GM21576 (cell line): ENCODE data around the gene MAP3K6.
A peak's percentile ranks its signal among the peaks of the same experiment; 100 is the strongest.

Experiments used
- ATAC-seq: cut with Tn5 transposase; IDR thresholded peaks from one replicate; pipeline ENCODE4 v1.9.1; 2021; ENCODE audit warnings: mild to moderate bottlenecking, moderate library complexity; ENCODE audit not compliant: unreplicated experiment

MAP3K6 gene

DNA sequence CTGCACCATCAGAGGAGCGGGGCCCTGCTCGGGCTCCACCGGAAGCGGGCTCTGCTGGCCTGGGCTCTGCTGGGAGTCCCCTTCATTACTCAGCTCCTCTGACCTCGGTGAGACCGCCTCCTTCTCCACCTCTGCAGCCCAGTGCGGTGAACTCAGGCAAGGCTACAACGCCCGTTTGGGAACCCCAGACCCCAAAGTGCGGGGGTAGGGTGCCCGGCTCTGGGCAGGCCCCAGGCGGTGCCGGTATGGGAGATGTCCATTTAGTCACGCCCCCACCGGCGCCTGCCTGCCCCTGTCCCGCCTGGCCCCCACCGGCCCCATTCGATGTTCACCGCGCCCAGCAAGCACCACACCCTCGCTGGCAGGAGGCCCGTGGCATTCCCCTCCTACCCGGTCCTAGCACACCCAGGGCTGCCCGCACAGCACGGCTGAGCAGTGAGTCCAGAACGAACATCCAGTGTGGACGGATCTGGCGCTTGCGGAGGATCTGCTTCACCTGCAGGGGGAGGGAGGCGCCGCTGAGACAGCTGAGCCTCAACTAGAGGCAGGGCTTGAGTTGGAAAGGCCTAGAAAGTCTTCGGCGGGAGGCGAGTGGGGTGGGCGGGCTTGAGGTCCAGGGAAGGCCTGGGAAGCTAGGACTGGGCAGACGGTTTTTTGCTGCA is 10.0 kb downstream of the MAP3K6 start:
- ATAC-seq = no peak

DNA sequence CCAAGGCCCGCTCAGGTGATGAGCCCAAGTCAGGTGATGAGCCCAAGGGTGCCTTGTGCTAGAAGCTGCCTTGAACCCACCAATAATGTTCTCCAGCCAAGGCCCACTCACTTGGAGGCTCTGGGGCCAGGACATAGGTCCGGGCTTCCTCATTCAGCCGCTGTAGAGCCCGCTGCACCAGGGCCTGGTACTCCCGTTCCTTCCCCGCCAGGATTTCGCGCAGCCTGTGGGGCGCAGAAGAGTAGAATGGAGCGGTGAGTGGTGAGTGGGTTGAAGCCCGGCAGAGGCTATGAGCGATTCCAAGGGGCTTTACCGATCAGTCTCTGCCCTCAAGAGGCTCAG is 10.5 kb downstream of the MAP3K6 start:
- no peak for ATAC-seq

DNA sequence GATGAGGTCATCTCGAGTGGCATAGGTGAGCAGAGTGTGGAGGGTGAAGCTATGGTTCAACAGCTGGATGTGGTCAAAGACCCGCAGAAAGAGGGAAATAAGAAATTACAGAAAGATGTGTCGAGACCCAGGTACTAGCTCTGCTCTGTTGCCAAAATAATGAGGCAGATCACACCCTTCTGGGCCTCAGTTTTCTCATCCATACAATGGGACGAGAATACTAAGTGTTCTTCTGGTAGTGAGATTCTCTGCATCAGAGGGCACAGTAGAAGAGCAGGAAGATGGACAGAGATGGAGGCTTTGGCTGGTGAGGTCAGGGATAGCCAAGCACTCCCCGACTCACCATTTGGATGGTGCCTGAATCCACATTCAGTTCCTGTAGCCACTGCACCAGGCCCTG is 11.1 kb downstream of the MAP3K6 start:
- no peak for ATAC-seq

DNA sequence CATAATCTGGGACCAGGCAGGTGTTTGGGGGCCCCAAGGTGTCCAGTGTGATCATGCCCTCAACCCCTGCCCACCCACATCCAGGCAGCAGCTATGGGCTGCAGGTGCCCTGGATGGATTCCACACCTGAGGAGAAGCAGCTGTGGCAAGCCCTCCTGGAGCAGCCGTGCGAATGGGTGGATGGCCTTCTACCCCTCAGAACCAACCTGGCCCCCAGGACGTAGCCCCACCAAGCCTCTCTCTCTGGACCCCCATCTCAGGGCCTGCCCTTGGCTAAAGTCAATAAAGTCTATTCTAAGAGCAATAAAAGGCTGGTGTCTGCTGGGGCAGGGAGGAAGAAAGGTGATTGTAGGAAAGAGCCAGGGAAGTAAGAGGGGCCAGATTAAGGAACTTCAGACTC is 13.1 kb downstream of the MAP3K6 start:
- no peak for ATAC-seq

DNA sequence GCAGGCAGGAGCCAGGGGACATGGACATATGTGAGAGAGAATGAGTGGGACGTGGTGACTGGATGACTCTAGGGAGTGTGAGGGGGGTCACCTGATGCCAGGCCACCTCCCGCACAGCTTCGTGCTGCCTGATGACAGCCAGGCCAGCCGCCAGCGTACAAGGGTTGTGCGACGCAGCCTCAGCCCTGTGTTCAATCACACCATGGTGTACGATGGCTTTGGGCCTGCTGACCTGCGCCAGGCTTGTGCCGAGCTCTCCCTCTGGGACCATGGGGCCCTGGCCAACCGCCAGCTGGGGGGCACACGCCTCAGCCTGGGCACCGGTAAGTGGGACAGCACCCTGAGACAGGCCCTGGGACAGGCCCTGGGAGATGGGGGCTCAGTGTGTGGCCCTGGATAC is 13.6 kb downstream of the MAP3K6 start:
- ATAC-seq = no peak

DNA sequence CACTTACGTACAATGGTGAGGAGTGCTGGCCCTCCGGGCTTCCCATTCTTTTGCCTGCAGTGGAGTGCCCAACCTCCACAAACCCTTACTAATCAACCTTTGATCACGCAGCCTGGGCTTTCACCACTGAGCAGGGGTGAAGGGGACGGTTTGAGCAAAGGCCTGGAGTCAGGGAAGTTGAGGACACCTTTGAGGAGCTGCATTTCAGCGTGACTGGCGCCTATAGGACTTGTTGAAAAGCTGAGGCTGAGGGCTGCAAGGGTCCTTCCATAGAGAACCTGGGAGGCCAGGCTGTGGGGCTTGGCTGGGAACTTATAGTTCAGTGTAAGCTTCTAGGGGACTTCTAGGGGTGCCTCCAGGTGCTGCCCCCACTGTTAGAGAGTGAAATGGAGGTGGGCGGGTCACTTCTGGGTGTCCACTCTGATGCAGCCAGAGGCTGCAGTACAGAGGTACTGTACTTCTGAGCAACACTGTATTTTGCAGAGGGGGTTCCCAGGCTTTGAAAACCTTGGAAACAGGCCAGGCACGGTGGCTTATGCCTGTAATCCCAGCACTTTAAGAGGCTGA is 15.1 kb downstream of the MAP3K6 start:
- no peak for ATAC-seq

DNA sequence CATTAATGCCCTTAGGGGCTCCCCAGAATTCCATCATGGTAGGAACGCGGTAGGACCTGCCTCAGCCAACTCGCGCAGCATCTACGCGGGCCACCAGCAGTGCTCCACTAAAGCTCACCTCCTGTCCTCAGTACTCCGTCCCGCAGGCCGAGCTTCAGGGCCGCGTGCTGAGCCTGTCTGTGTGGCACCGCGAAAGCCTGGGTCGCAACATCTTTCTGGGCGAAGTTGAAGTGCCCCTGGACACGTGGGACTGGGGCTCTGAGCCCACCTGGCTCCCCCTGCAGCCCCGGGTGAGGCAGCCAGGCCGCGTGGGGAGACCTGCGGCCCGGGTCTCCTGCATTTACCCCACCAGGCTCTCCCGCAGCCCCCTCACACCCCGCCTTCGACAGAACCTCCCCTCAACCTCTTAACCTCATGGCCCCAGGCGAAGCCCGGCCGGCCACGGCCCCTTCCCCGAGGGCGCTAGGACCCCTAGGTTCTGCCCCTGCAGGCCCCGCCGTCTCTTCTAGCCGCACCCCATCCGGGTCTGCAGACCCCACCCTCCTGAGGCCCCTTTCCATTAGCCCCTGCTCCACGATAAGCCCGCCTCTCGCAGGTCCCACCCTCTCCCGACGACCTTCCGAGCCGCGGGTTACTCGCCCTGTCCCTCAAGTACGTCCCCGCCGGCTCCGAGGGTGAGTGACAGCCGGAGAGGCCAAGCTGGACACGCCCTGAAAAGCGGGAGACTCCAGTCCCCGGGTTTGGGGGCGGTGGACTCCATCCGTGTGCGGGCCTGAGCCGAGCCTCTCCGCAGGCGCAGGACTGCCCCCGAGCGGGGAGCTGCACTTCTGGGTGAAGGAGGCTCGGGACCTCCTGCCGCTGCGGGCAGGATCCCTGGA is 15.9 kb downstream of the MAP3K6 start:
- no peak for ATAC-seq

DNA sequence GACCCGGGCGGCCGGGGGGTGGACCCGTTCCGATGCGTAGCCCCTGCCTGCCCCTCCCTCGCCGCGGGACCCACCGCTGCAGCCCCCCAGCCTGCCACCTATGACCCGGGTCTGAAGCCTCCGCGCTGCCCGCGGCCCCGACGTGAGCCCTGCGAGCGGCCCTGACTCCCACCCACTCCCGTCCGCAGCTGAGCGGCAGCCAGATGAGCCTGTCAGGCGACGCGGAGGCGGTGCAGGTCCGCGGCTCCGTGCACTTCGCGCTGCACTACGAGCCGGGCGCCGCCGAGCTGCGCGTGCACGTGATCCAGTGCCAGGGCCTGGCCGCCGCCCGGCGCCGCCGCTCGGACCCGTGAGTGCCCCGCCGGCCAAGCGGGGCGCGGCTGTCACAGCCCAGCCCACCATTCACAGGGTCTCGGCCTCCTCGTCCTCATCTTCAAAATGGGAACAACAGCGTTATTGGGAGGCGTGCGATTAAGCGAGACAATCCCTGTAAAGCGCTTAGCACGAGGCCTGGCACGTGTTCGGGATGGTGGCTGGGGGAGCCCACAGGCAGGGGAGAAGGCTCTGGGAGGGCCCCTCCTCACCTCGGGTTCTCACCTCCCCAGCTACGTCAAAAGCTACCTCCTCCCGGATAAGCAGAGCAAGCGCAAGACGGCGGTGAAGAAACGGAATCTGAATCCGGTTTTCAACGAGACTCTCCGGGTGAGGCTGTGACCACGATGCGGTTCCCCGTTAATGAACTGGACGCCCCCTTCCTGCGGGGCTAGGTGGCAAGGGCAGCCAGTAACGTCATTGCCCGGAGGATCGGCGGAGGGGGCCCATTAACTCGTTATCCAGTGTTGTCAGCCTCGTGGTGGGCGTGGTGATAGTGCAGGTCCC is 16.7 kb downstream of the MAP3K6 start:
- no peak for ATAC-seq

DNA sequence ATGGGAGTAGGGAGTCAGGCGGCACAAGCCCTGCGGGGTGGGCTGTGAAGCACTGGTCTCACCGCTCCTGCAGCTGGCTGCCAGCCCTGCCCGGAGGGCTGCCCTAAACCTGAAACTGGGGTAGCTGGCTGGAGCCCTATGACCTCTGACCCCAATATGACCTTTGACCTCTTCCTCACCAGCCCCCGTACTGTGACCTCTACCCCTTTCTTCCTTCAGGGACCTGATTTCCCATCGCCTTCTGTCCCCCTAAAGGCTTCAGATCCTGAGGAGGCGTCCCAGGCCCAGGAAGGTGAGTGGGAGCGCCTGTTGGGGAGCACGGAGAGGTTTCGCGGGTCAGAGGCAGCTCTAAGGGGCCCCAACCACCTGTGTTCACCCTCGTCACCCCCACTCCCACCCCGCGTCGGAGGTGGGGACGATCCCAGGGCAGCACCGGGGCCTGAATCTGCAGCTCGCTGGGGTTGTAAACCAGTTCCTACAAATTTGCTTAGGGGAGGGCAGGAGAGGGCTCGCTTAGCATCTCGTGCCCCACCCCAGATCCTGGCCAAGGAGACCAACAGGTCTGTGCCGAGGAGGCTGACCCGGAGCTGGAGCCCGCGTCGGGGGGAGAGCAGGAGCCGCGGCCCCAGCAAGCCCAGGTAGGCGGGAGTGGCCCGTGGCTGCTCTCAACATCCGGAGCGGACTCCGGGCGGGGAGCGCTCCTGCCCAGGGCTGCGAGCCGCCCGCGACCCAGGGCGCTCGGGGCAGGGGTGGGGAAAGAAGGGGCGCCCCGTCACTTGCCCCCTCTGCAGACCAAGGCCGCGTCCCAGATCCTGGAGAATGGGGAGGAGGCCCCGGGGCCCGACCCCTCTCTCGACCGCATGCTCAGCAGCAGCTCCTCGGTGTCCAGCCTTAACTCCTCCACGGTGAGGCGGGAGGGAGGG is 17.6 kb downstream of the MAP3K6 start:
- ATAC-seq = no peak

DNA sequence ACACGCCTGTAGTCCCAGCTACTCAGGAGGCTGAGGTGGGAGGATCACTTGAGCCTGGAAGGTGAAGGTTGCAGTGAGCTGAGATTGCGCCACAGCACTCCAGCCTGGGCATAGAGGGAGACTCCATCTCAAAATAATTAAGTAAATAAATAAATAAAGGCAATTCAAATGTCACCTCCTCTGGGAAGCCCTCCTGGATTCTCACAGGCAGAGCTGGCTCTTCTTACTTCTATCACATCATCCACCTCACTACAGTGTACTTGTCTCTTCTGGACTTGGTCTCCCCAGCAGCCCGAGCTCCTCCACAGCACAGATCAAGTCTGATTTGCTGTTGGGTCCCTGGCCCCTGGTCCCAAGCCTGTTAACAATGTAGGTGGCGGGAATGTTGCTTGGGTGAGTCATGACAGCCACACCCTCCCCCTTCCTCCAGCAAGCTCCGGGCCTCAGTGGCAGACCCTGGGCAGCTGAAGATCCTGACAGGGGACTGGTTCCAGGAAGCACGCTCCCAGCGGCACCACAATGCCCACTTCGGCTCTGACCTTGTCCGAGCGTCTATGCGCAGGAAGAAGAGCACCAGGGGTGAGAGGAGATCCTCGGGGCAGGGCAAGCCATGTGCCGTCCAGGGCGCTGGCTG is 19.7 kb downstream of the MAP3K6 start:
- no peak for ATAC-seq

DNA sequence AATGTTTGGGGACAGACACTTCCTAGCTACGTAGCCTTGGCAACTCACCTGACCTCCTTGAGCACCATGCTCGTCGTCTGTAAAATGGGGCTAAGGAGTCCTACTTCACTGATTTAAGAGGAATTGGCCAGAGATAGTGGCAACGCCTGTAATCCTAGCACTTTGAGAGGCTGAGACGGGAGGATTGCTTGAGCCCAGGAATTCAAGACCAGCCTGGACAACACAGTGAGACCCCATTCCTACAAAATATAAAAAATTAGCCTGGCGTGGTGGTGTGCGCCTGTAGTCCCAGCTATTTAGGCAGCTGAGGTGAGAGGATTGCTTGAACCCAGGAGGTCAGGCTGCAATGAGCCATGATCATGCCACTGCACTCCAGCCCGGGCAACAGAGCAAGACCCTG is 20.4 kb downstream of the MAP3K6 start:
- no peak for ATAC-seq

DNA sequence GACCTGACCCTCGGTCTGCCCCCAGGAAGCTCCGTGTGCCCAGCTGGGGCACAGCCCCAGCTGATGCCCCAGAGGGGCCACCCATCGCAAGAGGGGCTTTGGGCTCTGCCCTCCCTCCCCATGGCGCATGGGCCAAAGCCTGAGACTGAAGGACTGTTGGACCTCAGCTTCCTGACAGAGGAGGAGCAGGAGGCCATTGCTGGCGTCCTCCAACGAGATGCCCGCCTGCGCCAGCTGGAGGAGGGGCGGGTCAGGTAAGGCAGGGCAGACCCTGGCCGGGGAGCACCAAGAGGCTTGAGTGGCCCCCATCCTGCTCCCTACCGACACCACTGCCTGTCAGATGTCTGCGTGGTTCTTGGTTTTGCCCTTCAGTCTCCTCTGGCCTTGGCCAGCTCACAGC is 21.5 kb downstream of the MAP3K6 start:
- ATAC-seq = no peak

DNA sequence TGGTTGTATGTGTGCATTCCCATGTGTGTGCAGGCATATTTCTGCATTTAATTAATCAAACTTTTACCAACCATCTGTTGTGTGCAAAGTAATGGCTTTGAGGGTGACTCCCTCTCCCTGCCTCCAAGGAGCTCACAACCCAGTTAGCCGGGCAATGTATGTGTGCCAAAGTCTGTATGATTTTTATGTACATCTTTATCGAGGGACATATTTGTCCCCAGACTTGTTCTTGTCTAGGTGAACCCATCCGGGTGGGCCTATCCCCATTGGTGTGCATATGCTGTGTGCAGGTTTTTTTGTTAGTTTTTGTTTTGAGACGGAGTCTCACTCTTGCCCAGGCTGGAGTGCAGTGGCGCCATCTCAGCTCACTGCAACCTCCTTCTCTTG is 23.1 kb downstream of the MAP3K6 start:
- no peak for ATAC-seq

DNA sequence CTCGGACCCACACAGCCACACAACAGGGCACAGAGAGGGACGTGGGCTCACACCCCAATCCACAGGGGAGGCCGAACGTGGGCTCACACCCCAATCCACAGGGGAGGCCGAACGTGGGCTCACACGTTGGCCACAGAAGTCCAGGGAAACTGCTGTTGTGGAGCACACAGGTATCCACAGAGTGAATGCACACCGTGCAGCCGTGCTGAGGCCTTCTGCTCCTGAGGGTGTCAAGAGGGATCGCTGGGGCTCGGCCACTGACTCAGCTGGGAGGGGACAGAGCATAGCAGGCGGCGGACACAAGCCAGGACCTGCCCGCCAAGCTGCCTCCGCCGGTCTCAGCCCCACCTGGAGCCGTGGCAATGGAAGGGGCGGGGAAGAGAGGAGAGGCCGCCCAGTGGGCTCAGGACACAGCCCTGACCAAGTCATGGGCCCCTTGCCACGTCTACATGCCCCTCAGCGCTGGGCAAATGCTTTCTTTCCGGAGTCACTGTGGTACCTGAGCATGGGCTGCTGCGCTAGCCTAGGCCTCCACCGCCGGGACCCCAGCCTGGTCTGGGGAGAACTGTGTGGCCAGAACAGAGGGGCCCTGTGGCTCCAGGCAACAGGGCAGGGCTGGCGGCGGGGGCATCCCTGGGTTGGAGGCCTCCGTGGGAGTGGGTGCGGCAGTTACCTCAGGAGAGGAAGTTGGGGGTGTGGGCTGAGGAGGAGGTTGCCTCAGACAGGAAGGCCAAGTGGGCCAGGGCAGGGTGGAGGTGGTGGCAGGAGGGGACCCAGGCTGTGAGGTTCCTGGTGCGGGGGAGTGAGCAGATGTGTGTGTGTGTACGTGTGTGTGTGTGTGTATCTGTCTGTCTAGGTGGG is 23.8 kb downstream of the MAP3K6 start:
- peak; percentile 32 for ATAC-seq

DNA sequence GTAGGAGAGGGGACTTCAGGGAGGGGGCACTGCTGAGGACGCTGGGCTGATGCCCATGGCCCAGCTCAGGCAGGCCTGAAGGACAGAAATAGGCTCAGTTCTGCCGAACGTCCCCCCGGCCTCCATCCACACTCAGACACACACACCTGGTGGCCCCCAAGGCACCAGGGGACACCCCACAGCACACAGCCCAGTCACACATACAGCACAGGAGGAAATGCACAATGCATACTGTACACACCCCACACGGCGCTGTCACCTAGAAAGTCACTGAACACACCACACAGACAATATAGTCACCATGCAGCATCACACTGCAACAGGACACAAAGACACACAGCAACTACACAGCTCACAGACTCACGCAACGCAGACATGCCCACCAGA is 24.4 kb downstream of the MAP3K6 start:
- peak; percentile 14 for ATAC-seq

DNA sequence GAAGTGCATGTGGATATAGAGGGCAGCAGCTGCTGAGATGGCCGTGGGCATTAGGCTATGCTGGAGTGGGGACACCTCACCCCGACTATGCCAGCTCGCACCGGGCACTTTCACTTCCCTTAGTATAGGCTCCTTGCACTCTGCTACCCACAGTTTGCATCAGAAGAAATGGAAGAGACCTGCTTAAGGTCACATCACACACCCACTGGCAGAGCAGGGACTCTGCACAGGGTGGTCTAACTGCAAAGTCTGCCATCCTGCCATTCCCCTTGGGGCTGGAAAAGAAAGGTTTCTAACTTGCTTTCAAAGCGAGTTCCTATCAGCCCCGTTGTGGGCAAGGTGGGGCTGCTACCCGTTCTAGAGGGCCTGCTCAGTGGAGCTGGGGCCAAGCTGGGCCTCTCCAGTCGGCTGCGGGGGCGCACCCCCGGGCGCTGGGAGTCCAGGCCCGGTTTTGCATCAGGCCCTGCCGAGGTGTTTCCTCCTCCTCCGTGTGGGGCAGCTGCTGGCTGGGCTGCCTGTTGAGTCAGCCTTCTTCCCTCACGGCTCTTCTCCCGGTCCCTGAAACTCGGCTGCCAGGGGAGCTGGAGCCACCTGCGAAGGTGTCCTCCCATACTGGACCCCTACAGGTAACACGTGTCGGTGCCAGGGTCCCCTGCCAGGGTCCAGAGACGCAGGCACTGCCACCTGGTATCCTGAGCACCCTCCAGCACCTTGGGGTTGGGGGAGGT is 25.1 kb downstream of the MAP3K6 start, which contains the start of gene SYTL1:
Gene SYTL1 (plus strand): TSS at position 498 of the 728 bp plus-strand sequence. CDS start 3,313 bp downstream, outside the sequence.
- peak; percentile 51 for ATAC-seq

DNA sequence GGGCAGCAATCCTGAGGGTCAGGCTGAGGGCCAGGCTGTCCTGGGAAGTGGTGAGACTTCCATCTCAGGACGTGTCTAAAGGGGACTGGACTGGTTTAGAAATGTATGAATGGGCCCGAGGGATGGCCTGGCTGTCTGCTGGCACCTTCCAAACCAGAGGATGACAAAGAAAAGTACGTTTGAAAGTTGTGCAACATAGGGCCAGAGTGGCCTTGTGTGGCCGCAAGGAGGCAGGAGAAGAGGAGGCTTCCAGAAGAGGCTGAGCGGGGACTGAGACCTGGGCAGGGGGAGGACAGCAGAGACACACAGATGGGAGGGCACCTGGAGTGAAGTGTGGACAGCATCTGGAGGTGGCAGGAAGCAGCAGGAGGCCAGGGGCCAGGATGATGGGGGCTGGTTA is 27.5 kb downstream of the MAP3K6 start:
- no peak for ATAC-seq

DNA sequence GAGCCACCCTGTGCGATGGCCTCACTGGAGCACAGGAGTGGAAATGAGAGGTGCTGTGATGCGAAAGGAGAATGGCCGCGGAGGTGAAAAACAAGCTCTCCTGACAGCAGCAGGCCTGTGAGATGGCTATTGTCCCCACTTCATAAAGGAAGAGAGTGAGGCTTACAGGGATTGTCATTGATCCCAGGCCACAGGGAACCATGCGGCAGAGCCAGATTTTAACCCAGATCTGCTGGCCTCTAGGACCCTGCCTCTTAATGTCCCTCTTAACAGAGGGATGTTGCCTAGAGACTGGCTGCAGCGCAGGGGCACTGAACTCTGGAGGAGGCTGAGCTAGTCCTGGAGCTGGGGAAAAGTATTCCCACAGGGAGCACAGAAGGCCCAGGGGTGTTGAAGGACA is 28.0 kb downstream of the MAP3K6 start:
- ATAC-seq = no peak
